ENCODE results near the gene RWDD4.
A peak's percentile ranks its signal among the peaks of the same experiment; 100 is the strongest.

Gene RWDD4

DNA sequence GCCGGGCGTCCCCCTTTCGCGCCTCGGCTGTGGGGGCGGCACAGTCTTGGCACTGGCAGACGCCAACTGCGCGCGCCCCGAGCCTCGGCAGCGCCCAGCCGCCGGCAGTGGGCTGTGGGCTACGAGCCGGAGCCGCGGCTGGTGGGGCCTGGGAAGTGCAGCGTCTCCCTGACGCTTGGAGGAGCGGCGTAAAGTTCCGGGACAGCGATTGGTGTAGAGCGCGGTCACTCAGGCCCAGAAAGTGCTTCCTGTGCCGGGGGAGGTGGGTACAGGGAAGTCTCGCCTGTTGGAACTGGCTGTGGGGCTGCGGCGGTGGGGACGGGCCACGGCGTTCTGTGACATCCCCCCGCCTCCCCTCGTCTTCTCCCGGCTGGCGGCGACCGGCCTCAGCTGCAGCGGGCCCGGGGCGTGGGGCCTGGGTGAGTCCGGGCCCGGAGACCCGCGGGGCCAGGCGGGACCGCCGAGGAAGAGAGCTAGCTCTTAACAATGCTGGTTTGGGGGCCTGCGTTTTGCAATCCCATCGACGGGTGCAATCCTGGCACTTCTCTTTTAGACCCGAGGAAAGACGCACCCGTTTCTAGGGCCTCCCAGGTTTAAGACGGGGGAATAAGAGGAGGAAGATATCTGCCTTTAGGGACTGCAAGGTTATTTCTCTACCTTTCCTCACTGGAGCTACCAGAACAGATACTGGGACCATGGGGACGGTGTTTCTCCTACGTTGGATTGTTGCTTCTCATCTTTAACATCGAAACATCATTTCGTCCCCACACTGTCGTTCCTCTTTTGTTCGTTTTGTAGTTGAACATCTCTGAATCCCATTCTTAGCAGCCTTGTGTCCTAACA is at the start of gene RWDD4, which contains the start of gene TRAPPC11:
TSS of gene RWDD4 (minus strand) at position 157 of the 843 bp plus-strand sequence. CDS start 233 bp downstream, outside the sequence.
TSS of gene TRAPPC11 (plus strand) at position 265 of the 843 bp plus-strand sequence. CDS start 4,575 bp downstream, outside the sequence.
- DNase-seq, result peak; percentile 78 to 84

DNA sequence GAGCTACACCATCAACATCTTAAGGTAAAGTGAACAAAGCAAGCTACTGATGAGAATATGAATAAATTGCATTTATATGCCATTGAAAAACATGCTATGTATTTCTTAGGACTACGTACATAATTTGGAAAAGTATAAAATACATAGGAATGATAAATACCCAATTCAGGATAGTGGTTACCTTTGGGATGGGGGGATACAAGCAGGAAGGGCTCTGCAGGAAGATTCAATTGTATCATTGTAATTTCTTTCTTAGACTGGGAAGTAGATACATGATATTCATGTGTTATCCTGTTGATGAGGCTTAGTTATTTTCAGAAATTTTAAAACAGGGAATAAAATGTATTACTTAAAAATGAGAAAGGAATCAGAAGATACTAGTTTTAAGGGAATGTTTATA is 43.5 kb upstream of the RWDD4 start:
- DNase-seq, result no peak

DNA sequence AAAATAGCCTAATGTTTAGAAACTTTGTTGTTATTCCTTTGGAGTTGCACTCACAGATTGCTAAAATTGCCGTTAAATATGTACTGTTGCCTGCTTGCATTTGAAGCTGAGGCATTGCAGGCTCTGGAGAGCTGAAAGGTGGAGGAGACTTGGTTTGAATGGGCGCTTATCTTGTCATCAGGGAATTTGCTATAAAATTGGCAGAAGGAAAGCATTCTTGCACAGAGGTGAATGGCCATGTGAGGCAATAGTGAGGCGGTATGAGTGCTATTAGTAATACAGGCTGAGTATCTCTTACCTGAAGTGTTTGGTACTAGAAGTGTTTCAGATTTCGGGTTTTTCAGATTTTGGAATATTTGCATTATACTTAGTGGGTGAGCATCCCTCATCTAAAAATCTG is 41.4 kb upstream of the RWDD4 start:
- DNase-seq, result no peak

DNA sequence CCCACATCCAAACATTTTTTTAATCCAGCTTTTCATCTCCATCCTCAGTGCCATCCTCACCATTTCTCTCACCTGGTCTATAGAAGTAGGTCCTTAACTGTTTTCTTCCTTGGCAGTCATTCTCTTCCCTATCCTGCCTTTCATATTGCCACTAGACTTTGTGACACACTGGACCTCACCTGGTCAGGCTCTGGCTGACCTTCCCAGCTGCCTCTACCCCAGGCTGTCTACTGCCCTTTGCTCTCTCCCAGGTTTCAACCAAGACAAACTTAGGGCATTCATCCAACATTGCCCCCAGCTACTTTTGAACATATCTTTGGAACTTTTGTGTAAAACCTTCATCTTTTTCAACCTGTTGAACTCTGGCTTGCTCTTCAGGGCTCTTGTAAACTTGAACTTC is 39.9 kb upstream of the RWDD4 start:
- DNase-seq, result no peak

DNA sequence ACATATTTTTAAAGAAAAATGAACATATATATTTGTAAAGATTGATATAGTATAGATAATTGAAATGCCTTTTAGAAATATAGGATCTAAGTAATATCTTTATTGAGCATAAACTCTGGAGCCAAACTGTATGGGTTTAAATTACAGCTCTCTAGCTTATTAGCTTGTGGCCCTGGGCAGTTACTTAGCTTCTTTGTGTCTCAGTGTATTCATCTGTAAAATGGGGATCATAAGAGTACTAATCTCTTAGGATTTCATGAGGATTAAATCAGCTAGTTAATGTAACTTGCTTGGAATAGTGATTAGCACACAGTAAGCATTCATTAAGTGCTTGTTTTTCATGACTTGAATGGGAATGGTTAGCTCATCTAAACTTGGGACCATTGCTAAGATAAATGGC is 32.9 kb upstream of the RWDD4 start:
- no peak for DNase-seq

DNA sequence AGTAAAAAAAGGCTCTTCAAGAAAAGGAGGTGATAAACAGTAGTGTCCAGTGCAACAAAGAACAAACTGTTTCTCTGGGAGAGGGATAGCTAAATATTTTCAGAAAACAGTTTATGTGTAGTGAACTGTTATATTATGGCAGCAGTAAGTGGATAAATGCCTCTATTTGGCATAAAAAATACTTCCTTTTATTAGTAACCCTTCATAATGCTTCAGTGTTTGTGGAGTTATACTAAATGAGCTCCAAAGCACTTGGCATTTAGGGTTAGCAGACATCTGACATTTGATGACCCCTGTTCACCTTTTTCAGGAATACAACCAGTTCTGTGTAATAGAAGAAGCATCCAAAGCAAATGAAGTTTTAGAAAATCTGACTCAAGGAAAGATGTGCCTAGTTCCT is 32.0 kb upstream of the RWDD4 start:
- DNase-seq, result no peak

DNA sequence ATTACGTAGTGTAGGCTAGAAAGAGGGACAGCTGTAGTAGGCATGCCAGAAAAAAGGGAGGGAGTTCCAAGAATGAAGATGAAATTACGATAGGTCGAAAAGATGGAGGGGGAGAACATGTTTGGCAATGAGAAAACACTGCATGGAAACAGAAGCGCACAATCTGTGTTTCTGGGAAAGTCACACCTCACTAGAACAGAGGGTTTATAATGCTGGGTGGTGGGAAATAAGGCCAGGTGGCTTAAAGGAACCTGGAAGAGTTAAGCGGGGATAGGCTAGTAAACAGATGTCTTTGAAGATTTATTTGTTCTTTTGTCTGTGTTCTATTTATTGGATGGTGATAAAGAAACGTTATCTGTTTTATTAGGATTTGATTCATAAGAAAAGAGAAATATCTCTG is 29.2 kb upstream of the RWDD4 start:
- no peak for DNase-seq

DNA sequence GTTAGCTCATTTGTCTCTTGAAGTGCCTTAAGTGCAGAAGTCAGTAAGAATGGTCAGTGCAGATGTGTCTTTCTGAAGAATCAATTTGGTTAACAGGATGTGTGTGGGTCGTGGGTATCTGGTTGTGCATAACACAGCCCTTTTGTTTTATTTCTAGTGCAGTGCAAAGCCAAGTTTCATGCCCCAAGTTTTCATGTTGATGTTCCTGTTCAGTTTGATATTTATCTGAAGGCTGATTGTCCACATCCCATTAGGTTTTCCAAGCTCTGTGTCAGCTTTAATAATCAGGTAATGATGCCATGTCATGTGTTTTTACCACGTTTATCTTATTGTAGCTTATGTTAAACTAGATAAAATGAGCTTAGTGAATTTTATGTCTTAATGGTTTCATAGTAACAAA is 27.5 kb upstream of the RWDD4 start:
- DNase-seq, result no peak

DNA sequence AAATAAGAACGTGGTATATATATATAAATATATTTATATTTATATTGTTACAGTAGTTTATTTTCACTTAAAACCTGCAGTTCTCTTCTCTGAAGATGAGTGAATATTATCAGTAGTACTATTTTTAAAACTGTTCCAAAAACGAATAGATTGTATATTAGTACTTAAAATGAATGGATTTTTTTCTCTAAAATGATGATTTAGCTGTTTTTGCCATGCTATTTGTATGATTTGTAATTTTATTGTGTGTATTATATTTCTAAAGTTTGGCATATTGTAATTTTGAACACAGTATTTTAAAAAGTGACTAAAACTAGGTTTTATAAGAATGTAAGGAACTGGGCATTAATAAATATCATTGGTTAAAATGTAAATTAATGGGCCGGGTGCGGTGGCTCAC is 22.1 kb upstream of the RWDD4 start:
- DNase-seq, result no peak

DNA sequence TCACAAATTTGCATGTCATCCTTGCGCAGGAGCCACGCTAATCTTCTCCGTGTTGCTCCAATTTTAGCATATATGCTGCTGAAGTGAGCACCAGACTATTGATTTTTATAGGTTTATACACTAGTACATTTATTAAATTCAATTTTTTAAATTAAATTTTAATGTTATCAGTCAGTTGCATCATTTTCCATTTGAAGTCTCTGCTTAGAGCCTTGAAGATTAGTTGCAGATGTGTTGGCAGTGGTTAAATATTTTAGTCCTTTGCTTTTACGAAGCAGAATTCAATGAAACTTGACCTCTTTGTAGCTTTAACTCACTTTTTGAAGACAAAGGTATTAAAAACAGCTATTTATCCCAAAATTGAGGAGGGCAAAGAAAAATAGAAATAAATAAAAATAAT is 16.6 kb upstream of the RWDD4 start:
- no peak for DNase-seq

DNA sequence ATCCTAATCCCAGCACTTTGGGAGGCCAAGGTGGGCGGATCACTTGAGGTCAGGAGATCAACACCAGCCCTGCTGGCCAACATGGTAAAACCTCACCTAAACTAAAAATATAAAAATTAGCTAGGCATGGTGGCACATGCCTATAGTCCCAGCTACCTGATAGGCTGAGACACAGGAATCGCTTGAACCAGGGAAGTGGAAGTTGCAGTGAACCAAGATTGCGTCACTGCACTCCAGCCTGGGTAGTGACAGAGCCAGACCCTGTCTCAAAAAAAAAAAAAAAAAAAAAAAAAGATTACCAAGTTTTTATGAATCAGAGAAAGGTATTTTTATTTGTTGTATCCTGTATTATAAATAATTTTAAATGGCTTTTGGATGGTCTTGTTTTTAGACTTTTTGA is 15.2 kb upstream of the RWDD4 start:
- DNase-seq, result no peak

DNA sequence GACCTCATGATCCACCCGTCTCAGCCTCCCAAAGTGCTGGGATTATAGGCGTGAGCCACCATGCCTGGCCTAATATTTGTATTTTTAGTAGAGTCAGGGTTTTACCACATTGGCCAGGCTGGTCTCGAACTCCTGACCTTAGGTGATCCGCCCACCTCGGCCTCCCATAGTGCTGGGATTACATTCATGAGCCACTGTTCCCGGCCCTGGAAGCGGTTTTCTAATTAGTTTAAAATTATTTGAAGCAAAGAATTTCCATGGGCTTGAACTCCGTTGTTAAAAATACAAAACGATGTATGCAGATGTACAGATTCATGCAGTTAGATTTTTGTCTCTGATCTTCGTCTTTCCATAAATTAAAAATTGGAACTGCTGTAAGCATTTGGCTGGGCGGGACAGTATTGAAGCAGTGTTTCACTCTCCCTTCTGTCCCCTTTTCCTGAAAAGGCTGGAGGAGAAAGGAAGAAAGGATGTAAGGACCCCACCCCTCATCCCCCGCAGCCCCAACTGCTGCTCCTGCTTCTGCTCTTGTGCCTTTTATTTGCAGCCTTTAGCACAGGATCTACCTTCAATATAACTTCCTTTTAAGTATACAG is 12.1 kb upstream of the RWDD4 start:
- DNase-seq, result no peak

DNA sequence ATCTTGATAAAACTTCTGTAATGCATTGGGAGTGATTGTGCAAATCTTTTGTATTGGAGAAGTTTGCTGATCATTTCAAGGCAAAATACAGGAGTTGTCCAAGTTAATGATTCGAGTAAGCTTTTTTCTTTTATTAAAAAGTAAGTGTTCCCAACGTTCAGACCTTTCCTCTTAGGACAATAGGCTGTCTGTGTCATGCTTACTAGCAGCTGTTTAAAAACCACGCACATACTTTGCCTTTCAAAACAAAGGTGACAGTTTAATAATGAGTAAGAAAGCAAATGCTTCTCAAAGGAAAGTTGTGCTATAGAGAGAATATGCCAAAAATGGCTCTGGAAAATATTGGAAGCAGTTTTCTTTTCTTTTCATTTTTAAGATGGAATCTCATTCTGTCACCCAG is 11.3 kb upstream of the RWDD4 start:
- DNase-seq, result no peak

DNA sequence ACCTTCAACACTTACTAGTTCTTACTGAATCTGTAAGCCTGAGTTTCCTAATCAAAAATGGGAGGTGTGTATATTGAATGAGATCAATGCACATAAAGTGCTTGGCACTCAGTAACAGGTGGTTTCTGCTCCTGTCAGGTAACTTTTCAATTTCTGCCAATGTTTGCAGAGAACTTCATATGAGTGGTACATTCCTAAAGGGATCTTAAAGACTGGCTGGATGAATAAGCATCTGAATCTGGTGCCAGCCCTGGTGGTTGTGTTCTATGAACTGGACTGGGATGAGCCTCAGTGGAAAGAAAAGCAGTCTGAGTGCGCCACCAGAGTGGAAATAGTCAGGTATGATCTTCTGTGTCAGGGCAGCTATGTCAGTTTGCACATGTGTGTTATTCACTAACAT is 7.1 kb upstream of the RWDD4 start:
- DNase-seq, result no peak

DNA sequence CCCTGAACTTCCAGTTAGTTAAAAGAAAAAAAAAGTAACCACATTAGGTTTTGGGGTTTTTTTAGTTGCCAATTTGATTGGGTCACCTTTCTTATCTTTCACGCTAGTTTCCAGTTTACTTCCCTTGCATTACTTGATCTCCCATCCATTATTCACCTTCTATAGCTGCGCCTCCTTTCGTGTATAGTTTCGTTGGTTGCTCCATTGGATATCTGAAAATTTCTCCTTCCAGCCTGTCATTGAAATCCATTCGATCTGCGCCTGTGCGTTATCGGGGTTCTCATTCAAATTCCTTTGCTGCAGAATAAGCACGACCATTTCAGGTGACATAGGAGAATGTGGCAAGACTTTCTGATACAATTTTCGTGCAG is 872 bp upstream of the RWDD4 start:
- DNase-seq, result no peak

DNA sequence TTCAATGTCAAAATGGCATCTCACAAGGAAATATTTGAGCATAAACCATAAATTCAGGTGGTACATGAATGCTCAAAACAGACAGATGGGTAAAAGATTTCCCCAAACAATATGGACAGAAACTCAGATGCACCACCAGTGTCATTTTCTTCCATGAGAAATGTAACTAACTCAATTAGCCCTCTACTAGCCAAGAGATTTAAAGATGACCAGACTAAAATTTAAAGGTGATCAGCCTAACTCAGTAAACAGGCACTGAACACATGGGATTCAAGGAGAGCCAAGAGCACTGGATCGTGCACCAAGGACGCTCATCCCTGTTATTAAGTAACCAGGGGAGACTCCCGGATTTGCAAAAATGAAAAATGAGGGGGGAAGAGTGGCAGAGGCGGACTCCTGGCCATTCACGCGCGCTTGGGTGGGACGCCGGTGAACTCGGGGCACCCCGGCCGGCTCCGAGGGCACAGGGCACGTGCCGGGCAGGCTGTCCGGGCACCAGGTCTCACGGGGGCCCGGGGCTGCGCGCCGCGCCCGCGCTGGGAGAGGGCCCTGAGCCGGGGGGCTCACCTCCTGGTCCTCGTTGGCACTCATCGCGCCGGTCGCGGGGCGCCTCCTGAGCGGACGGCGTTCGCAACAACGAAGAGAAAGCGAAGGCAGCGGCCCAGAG is 490 bp downstream of the RWDD4 start:
- no peak for DNase-seq

DNA sequence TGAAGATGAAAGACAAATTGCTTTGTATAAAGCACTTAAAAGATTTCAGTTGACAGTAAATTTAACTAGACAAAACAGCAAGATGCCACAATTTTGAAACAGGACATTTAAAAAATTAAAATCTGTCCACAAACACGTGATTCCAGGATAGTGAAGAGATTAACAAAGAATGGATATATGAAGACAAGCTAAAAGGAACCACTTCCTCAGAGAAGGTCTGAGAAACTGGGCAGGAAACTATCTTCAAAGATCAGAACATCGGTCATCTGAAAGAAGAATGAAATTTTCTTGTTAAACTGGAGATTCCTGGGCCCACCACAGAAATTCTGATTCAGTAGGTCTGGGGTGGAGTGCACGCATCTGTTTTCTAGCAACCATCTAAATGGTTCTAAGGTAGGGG is 1.4 kb downstream of the RWDD4 start:
- no peak for DNase-seq

DNA sequence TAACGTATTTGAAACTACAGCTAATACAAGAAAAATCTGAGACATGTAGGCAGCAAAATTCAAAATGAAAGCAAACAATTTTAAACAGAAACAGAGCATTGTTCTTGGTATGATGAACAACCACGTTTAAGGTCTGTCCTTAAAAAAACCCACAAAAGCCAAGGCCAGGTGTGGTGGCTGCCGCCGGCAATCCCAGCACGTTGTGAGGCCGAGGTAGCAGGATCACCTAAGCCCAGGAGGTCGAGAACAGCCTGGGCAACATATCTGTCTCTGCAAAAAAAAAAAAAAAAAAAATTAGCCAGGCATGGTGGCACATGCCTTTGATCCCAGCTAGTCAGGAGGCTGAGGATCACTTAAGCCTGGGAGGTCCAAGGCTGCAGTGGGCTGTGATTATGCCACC is 13.7 kb downstream of the RWDD4 start:
- DNase-seq, result no peak

DNA sequence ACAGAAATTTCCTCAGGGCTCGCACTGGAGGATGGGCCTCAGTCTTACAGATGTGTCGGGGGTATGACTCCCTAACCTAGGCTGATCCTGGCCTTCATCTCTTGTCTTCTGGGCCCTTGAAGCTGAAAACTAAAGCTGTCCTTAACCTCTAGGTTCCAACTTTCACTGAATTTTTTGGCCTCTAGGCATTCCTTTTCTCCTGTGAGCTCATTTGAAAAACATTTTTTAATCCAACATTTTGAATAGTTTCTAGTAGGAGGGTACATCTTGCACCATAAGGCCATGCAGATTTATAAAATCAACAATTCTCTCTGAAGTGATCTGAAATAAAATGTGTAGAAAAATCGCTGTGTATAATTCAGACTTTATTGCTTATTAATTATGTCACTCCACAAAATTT is 19.7 kb downstream of the RWDD4 start:
- no peak for DNase-seq

DNA sequence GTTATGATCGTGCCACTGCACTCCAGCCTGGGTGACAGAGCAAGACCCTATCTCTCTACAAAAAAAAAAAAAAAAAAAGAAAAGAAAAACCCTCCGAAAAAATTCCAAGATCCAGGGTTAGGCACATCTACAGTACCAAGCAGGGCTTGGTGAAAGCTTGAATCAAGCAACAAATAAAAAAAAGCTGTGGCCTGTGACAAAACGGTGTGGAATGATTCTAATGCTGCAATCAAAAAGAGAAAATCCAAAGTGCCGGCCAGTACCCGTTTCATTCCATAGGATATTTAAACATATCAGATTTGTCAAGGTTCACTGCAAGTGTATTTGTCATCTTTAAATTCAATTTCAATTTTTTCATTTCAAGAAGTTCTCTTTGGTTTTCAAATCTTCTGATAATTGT is 20.5 kb downstream of the RWDD4 start:
- DNase-seq, result no peak

DNA sequence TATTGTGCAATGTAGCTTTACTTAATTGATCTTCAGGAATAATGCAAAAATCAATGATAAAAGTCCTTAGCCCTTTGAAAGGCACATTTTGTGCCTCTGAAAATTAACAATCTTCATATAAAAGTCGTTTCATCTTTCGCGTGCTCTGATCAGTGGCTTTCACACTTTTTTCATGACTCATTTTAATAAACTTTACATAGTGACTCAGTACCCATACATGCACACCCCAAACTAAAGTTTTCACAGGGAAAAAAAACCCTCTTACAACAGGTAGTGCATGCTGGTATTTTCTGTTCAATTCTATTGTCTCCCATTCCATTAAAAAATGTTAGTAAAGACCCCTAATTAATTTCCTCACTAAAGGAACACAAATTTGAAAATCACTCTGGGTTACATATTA is 21.5 kb downstream of the RWDD4 start:
- DNase-seq, result no peak

DNA sequence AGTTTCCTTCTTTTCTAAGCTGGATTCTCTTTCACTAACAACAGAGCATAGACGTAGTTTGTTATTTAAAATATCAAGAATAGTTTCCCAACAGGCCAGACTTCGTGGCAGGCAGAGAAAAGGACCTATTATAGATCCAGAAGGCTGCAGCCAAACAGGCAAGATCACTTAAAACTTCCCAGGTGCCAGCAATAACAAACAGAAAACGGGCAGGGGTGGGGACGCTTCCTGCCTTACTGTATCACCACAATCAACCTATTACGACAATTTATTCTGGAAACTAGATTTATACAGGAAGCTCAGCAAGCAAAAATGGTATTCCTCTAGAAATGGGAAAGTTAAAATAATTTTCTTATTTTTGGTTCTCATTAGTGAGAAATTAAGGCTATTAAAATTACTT is 22.1 kb downstream of the RWDD4 start:
- no peak for DNase-seq

DNA sequence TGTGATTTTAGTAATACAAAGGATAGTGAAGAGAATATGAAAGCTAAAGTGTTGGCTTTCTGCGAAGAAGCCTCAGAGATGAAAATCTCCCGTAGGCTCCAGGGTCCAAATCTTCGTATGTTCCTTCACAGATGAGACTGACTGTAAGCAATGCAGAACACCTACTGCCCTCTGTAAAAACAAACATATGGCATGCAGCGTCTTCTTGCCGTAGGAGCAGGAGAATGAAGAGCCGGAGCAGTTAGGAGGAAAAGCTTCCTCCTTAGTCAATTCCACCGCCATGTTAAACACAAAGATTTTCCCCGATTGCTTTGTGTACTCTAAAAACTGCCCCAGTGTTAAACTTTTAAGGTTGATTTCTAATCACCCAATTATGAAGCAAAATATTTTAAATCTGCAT is 22.5 kb downstream of the RWDD4 start:
- no peak for DNase-seq

DNA sequence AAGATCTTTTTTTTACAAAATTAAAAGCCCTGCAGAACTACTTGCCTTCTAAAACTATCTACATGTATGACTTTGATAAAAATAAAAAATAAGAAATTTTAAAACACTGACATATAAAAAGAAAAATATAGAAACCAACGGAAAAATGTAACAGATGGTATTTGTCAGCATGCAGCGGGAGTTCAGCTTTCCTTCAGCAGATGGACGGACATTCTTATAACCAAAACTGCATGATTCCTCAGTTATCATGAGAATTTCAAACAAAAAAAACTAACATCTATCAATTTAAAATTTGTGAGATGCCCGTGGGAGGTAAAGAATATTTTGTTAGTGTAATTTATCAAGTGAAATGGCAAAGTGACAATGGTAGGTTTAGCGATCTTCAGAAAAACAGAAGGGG is 23.2 kb downstream of the RWDD4 start:
- DNase-seq, result no peak
